B cell (primary cell): ENCODE data around the gene SF1. TPM values are rescaled to one million over a fixed set of nuclear protein-coding genes. Genes with fewer than 3 reads are reported as not detected.

Source experiments
- ATAC-seq: fragments of 200-7000 bp; cut with Tn5 transposase; one replicate; pipeline ENCODE4 v1.10.0; 2021; ENCODE audit warnings: low read depth, mild to moderate bottlenecking, moderate number of reproducible peaks, moderate library complexity
- CTCF ChIA-PET: fragments of 350-600 bp; sonication (Branson Sonifier 250); formaldehyde crosslinking; loops from one replicate; lab custom pipeline; 2021; ENCODE audit warnings: antibody characterized with exemption, inconsistent platforms; lab: Charles Lee
- POLR2A ChIA-PET: fragments of 350-600 bp; sonication (Branson Sonifier 250); formaldehyde crosslinking; loops from one replicate; lab custom pipeline; 2021; ENCODE audit warnings: antibody characterized with exemption; lab: Charles Lee
- DNase-seq: peaks from one replicate; pipeline ENCODE4 v3.0.0; 2013
- H2AFZ ChIP-seq: 2 replicates; pipeline ENCODE4 v1.6.1; 2012; ENCODE audit warnings: mild to moderate bottlenecking, low read depth, low read length; ENCODE audit not compliant: insufficient read depth, poor library complexity, severe bottlenecking
- H3K27ac ChIP-seq, 2 donors: 1 replicate in 1 of 2; 2 replicates in 1 of 2; pipeline ENCODE4 v1.5.1; 2012 to 2013; ENCODE audit warnings: low read length in 2 of 2, mild to moderate bottlenecking in 2 of 2, moderate library complexity in 1 of 2
- H3K27me3 ChIP-seq, 4 experiments: fragments of 200-600 bp in 1 of 4; sonication (generic) in 1 of 4; replicated peaks in 1 of 4; 1 replicate in 2 of 4; 2 replicates in 2 of 4; pipeline versions ENCODE4 v1.6.1 to v1.7.0; 2013 to 2016; ENCODE audit warnings: low read length in 3 of 4, mild to moderate bottlenecking in 2 of 4, mixed read lengths in 1 of 4, moderate library complexity in 1 of 4; ENCODE audit not compliant: insufficient read depth in 4 of 4, control insufficient read depth in 3 of 4; ENCODE audit errors: control extremely low read depth in 1 of 4
- H3K36me3 ChIP-seq, 2 experiments: replicated peaks in 1 of 2; 1 replicate in 1 of 2; 2 replicates in 1 of 2; pipeline versions ENCODE4 v1.6.1 to v1.7.1; 2013; ENCODE audit warnings: low read length in 1 of 2; ENCODE audit not compliant: insufficient read depth in 2 of 2, control insufficient read depth in 1 of 2; ENCODE audit errors: control extremely low read depth in 1 of 2, extremely low read depth in 1 of 2
- H3K4me1 ChIP-seq, 2 donors: fragments of 200-600 bp in 1 of 2; sonication (generic) in 1 of 2; 1 replicate in 1 of 2; 2 replicates in 1 of 2; pipeline versions ENCODE4 v1.5.1 to v1.6.1; 2013 to 2017; ENCODE audit warnings: low read length in 2 of 2; ENCODE audit not compliant: control insufficient read depth in 2 of 2, insufficient read depth in 2 of 2
- H3K4me2 ChIP-seq: replicated peaks from 2 replicates; pipeline ENCODE3; 2012; ENCODE audit warnings: mild to moderate bottlenecking, low read depth, low read length; ENCODE audit not compliant: poor library complexity, severe bottlenecking
- H3K4me3 ChIP-seq, 5 experiments: fragments of 200-600 bp in 1 of 5; sonication (generic) in 1 of 5; 1 replicate in 3 of 5; 2 replicates in 2 of 5; pipeline versions ENCODE4 v1.5.1 to v1.7.0; 2011 to 2016; ENCODE audit warnings: low read length in 4 of 5, mild to moderate bottlenecking in 4 of 5, low read depth in 2 of 5, control low read depth in 1 of 5, moderate library complexity in 1 of 5; ENCODE audit not compliant: insufficient read depth in 1 of 5; ENCODE audit errors: control extremely low read depth in 1 of 5, extremely low read depth in 1 of 5
- H3K79me2 ChIP-seq: fragments of 200-600 bp; sonication (generic); one replicate; pipeline ENCODE4 v1.6.0; 2016; ENCODE audit warnings: low read length; ENCODE audit not compliant: control insufficient read depth, insufficient read depth
- H3K9ac ChIP-seq: fragments of 200-600 bp; sonication (generic); 2 replicates; pipeline ENCODE4 v1.6.1; 2017; ENCODE audit warnings: mild to moderate bottlenecking, low read length, moderate library complexity
- H3K9me3 ChIP-seq, 3 donors: one replicate each; pipeline versions ENCODE4 v1.6.1 to v1.7.1; 2013; ENCODE audit warnings: low read length in 2 of 3; ENCODE audit not compliant: control insufficient read depth in 2 of 3, insufficient read depth in 1 of 3; ENCODE audit errors: control extremely low read depth in 1 of 3
- H4K20me1 ChIP-seq: 2 replicates; pipeline ENCODE4 v1.6.0; 2012; ENCODE audit warnings: mild to moderate bottlenecking, low read length; ENCODE audit not compliant: insufficient read depth, control insufficient read depth, poor library complexity, severe bottlenecking
- H3K27ac Mint-ChIP-seq: one replicate; pipeline ENCODE4 v1.8.0; 2021; ENCODE audit warnings: mixed read lengths
- H3K27me3 Mint-ChIP-seq: one replicate; pipeline ENCODE4 v1.8.0; 2021; ENCODE audit warnings: mixed read lengths
- H3K4me1 Mint-ChIP-seq: one replicate; pipeline ENCODE4 v1.8.0; 2021; ENCODE audit warnings: mixed read lengths
- H3K4me3 Mint-ChIP-seq: one replicate; pipeline ENCODE4 v1.8.0; 2021; ENCODE audit warnings: mixed read lengths
- H3K9me3 Mint-ChIP-seq: one replicate; pipeline ENCODE4 v1.8.0; 2022; ENCODE audit warnings: mixed read lengths; ENCODE audit not compliant: insufficient read depth
- CTCF ChIP-seq: fragments of 200-600 bp; IDR thresholded peaks from one replicate; pipeline ENCODE4 v1.8.0; 2022; ENCODE audit warnings: antibody characterized with exemption, mild to moderate bottlenecking
- EZH2 ChIP-seq: IDR thresholded peaks from 2 replicates; pipeline ENCODE4 v1.6.1; 2012; ENCODE audit warnings: borderline replicate concordance, low read depth, mild to moderate bottlenecking, moderate library complexity, low read length; ENCODE audit not compliant: insufficient read depth, poor library complexity, severe bottlenecking
- WGBS: methylation state at CpG from one replicate; pipeline ENCODE4 v1.1.5; 2013; ENCODE audit warnings: missing lambda C conversion rate; ENCODE audit not compliant: insufficient coverage; 5-methylcytosine and 5-hydroxymethylcytosine counted together
- intact Hi-C: fragments of 100-400 bp; cut with micrococcal nuclease; formaldehyde crosslinking; loops from one replicate; pipeline ENCODE4 v1.10.0; 2022
- polyA plus RNA-seq: library from polyadenylated mRNA; depleted of rRNA; stranded (reverse); fragments of >200 nt; gene quantifications from 2 replicates; pipeline ENCODE4 v1.2.3, GENCODE V29; 2012
- total RNA-seq, 2 donors: library from RNA; stranded (reverse); fragments of 120-200 nt in 1 of 2; gene quantifications; 1 replicate in 1 of 2; 2 replicates in 1 of 2; pipeline versions ENCODE4 v1.2.3 to v1.2.4, GENCODE V29; 2013 to 2022

SF1 gene
- total and polyA plus RNA-seq, 2 donors (not counting 1 experiment from before 2014, with no cell fraction given) = 369 to 931 TPM

GRCh38 chr11:64719406-64719805, 58.9 kb downstream of the SF1 start:
- peaks cover 0 to 4% (median 0%) of the 10 kb centered on the region in 3 donors for H3K9me3 ChIP-seq
- H4K20me1 ChIP-seq = peaks cover 11% of the 10 kb centered on the region
- no peak overlapping the region for H3K9ac ChIP-seq
- DNase-seq (no peak), ATAC-seq (no peak)
- WGBS = 90% methylated on average over 8 of the region's 10 CpGs
- H3K36me3 ChIP-seq = no peaks in the 10 kb centered on the region
- H3K79me2 ChIP-seq = no peaks in the 10 kb centered on the region
- no peak overlapping the region for H3K4me2 ChIP-seq
- peaks cover 65% of the 10 kb centered on the region for H3K27me3 Mint-ChIP-seq
- H3K27ac ChIP-seq = no peak overlapping the region
- H2AFZ ChIP-seq = no peak overlapping the region
- CTCF ChIA-PET = interaction anchor here (0.5 kb wide), 1 partner anchor 15 kb away, joined by 4 read pairs; no protein-coding TSS in a partner anchor
- peaks cover 10 to 17% of the 10 kb centered on the region in 2 donors for H3K4me1 ChIP-seq
- H3K9me3 Mint-ChIP-seq = no peaks in the 10 kb centered on the region
- no peak overlapping the region for H3K4me3 Mint-ChIP-seq
- intact Hi-C loops = no loop called here
- POLR2A ChIA-PET = interaction anchor here (0.9 kb wide), 1 partner anchor 10 kb away, joined by 3 read pairs; no protein-coding TSS in a partner anchor
- peaks cover 18% of the 10 kb centered on the region for H3K4me1 Mint-ChIP-seq
- H3K27ac Mint-ChIP-seq = no peak overlapping the region
- TF ChIP-seq CTCF (no peak), EZH2 (no peak)
- H3K4me3 ChIP-seq = no peak overlapping the region
- peaks cover 0 to 72% (median 18%) of the 10 kb centered on the region in 4 experiments for H3K27me3 ChIP-seq

GRCh38 chr11:64718780-64719124, 59.6 kb downstream of the SF1 start:
- peaks cover 17% of the 10 kb centered on the region for H3K4me1 Mint-ChIP-seq
- Histone ChIP-seq H3K36me3 (no peaks in the 10 kb centered on the region), H3K9ac (no peak overlapping the region), H3K27ac (no peak overlapping the region), H3K4me3 (no peak overlapping the region), H3K27me3 (peaks cover 0 to 78% (median 25%) of the 10 kb centered on the region in 4 experiments), H4K20me1 (peaks cover 4% of the 10 kb centered on the region), H2AFZ (no peak overlapping the region), H3K4me1 (peaks cover 7 to 10% of the 10 kb centered on the region in 2 donors), H3K9me3 (peaks cover 0 to 10% (median 0%) of the 10 kb centered on the region in 3 donors), H3K4me2 (no peak overlapping the region), H3K79me2 (no peaks in the 10 kb centered on the region)
- TF ChIP-seq CTCF (no peak), EZH2 (no peak)
- no peak for ATAC-seq
- H3K27ac Mint-ChIP-seq = no peak overlapping the region
- ChIA-PET POLR2A (interaction anchor here (0.9 kb wide), 1 partner anchor 9 kb away, joined by 3 read pairs; no protein-coding TSS in a partner anchor), CTCF (no interaction called here)
- DNase-seq = no peak
- peaks cover 71% of the 10 kb centered on the region for H3K27me3 Mint-ChIP-seq
- intact Hi-C loops = no loop called here
- 86% methylated on average over 4 of the region's 4 CpGs for WGBS
- no peak overlapping the region for H3K4me3 Mint-ChIP-seq
- no peaks in the 10 kb centered on the region for H3K9me3 Mint-ChIP-seq
